Middle frontal gyrus (tissue), 1 donor: ENCODE measurements around the gene LARP4B.

Experiments
- DNase-seq: peaks from one replicate; pipeline ENCODE4 v3.0.0-alpha.2; 2015; ENCODE audit warnings: low spot score; ENCODE audit errors: extremely low spot score

LARP4B gene

DNA sequence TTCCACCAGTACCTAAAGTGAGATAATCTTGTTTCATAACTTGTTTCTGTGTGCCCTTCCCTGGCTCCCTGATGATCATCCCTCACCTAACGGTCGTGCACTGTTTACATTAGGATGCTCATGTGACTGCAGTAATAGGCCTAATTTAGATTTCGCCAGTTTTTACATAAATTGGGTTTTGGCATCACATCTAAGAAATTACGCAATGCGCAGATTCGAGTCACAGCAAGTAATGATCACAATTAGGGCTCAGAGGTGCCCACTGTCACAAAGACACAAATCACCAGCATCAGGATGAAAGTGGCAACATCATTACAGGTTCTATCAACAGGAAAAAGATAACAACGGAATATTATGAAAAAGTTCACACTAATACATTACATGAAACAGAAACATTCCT lies 94.7 kb downstream of the LARP4B start:
- no peak for DNase-seq

DNA sequence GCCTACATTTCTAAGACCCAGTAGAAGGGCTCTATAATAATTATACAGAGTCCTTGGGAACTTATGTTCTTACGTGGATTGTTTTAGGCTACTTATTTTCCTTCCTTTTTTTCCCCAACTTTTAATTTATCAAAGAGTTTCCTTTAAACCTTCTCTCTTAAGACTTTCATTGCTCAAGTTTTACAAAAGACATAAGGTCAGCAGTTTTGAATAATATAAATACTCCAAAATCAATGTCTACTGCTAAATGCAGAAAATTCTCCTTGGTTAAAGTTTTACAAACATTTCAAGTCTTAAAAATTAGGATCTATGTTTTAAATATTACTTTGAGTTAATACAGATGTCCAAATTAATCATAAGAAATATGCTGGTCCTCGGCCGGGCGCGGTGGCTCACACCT lies 97.0 kb downstream of the LARP4B start:
- DNase-seq: no peak

DNA sequence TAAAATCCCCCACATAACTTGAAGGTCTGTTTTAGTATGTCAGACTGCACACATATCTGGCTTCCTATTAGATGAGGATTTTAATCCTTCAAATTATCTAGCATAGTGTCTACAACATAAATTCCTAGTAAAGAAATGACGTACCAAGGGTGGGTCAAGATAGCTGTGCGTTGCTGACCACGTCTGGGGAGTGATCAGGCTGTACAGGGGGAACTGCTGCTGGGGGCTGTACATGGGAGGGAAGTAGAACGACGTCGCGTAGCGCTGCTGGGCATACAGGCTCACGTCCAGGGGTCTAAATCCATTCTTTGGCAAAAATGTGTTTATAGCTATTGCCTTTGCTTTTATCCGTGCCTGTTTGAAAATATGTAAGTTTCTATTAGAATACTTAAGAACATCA lies 102.3 kb downstream of the LARP4B start:
- DNase-seq: no peak

DNA sequence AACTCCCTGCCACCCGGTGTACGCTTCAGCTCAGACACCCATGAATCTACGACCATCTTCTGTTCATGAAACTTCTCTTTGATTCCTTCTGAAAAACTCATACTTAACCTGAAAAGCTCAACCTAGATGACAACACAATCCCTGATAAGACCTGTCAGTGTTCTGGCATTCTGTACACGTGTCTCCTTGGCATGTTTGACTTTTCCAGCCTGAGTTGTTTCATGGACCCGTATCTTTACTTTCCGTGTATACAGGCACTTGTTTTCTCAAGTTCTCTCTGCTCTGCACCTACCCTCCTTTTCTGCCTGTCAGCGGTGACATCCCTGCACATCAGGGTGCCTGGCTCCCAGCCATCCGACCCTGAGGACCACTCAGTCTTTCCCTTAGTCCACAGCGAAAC lies 103.3 kb downstream of the LARP4B start:
- no peak for DNase-seq

DNA sequence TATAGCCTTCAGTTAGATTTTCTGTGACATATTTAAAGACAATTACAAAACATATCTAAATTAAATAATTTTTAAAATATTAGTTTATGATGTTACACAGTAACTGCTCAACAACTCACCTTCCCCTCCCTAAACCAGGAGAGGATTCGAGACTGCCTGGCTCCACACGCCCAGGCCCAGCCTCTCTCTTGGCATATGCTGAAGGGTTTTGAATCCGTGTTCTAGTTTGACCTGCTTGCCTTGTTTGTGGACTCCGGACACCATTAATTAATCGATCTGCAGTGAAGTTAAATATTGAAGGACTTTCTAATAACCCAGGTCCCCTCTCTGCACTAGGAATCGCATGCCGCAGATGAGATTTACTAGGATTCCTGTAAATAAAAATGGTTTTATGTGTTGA lies 106.6 kb downstream of the LARP4B start:
- no peak for DNase-seq

DNA sequence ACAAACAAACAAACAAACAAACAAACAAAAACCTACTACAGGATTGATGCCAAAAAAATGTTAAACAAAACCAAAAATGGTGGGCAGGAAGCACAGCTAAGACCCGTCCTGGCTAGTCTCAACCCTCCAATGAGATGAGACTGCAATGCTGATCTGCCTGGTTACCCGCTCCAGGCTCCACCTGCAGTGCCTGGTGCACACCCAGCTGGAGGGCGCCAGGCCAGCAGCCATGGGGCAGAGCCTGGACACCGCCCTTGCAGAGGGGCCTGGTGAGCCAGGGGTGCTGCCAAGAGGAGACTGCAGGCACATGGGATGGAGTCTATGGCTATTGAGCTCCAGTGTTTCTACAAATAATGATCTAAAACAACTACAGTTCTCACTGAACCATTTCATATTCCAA lies 107.0 kb downstream of the LARP4B start:
- DNase-seq: no peak

DNA sequence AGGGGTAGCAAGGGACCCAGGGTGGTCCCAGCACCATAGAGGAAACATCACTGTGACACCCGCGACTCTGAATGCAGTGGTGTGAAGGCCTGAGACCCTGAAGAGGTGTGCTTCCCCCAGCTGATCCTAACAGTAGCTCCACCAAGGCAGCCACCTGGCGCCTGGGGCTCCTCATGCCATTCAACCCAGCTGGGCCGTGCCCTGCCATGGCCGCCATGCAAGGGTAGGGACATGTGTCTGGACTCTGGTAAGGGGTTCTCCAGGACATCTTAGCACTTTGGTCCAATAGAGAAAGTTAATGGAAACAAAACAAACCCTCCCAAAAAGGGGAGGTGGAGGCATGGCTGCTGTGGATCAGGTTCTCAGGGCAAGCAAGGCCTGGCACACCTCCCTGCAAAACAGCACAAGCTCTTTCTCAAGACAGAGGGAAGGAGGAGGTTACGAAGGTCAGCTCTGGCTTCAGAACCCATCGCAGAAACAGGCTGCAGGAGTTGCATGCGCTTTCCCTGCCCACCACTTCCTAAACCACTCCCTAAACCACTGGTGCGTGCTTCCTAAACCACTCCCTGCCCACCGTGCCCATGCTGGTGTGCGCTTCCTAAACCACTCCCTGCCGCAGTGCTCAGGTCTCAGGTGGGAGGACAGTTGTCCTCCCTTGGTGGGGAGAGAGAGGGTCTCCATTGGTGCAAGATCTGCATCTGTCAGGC lies 108.7 kb downstream of the LARP4B start:
- DNase-seq: no peak

DNA sequence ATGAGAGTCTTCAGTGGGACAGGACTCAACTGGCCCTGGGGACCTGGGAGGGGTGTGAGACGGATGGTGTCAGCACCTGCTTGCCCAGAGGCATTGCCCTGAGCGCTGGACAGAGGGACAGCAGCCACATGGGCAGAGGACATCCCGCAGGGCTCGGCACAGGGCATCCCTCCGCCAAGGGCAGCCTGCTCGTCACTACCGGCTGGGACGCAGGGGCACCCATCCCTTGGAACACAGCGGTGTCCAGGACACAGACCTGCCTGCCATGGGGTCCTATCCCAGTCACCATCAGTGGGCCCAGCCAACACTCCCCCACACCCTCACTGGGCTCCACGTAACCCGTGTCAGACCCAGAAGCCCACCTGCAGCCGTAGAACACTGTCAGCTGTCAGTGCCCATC lies 109.3 kb downstream of the LARP4B start:
- DNase-seq: no peak

DNA sequence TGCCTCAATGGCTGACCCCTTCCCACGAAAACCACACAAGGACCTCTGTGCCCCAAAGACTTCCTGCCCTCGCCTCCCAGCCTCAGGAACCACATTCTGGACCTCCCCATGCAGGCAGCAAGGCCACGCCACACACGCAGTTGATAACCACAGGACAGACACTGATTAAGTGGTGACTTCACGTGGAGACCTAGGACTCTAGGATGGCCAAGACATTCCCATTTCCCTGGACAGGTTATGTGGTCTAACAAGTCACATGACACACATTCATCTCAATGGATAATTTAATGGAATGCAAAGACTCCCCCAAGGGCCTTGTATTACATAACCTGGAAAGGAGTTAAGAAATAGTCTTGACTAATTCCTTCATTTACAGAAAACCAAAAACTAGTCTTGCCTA lies 110.2 kb downstream of the LARP4B start:
- no peak for DNase-seq

DNA sequence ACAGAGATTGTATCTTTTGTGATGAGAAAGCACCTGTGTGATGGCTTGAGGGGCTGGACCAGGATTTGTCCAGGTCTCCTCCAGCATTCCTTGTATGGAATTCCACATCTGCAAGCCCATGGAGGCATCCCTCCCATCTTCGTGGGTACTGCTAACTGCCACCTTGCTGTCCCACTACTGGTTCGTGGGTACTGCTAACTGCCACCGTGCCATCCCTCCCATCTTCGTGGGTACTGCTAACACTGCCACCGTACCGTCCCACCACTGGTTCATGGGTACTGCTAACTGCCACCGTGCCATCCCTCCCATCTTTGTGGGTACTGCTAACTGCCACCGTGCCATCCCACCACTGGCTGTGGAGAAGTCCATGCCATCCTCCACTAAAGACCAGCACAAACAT lies 111.7 kb downstream of the LARP4B start:
- DNase-seq: no peak

DNA sequence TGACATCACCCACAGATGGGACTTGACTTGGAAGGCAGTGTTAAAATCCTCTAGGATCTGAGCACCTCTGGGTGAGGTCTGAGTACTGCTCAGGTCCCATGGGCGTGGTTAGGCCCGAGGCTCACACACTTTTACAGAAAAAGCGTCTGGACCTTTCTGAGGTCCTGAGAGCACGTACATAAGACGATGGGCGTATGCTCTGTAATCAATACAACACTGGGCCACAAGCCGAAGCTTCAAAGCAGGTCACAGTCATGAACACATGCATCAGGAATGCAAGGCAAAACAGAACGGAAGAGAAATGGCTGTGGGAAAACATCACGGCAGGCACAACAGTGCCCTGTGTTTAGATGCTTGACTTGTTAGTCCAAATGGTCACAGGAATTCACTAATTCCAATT lies 112.2 kb downstream of the LARP4B start:
- no peak for DNase-seq

DNA sequence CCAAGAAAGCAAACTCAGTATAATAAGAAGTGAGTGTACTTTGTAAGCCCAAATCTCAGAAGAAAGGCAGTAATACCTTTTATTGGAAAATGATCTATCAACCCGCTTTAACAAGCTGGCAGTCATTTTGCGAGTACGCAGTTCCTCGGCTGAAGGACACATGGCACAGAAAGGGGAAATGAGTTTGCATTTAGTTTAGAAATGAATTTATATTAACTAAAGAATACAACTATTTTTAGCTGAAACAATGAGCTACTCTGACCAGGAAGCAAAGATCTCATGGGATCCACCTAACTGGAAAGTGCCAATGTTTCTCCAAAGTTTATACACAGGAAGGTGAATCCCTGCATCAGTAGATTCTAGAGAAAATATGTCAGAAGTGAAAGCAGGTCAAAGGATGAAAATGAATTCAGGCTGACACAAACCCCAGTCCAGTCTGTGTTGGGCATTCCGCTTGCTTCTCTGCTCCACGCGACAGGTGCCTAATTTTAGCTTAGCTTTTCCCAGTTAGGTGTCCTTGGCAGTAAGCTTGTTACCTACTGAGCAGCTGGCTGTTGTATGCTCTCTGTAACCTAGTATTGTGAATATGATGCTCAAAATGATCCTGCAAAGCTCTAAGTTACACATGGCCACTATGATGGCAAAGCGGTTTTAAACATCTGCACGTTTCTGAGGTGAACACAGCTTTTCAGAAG lies 112.8 kb downstream of the LARP4B start:
- no peak for DNase-seq

DNA sequence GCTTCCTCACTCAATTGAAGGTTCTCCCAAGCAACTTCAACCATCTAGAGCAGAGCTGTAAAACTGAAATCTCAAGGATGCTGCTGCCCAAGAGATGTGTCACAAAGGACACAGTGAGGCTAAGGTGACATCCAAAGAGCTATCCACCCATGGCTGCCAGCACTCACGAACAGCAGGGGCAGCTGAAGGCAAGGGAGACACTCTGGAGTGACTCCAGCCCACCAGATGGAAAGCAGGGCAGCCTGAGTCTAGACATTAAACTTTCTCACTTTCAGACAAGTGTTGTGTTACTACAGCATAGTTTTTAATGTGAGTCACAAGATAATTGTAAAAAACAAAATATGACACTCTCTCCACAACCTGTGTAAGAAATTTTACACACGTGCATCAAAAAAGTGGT lies 113.5 kb downstream of the LARP4B start:
- DNase-seq: no peak

DNA sequence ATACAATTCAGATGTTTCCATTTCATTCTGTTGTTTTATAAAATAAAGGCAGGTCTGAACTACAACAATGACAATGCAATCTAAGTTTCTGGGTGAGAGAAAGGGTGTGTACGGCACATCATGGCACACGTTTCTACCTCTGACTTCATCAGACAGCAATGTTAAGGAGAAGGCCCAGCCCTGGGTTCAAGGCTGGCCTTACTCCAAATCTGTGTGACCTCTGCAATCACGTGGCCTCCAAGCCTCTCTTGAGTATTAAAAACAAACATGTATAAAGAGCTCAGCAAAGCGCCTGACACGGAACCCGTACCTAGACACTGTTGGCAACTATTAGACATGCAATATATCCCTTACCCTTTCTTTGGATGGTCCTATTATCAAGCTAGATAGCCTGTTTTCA lies 114.1 kb downstream of the LARP4B start:
- no peak for DNase-seq

DNA sequence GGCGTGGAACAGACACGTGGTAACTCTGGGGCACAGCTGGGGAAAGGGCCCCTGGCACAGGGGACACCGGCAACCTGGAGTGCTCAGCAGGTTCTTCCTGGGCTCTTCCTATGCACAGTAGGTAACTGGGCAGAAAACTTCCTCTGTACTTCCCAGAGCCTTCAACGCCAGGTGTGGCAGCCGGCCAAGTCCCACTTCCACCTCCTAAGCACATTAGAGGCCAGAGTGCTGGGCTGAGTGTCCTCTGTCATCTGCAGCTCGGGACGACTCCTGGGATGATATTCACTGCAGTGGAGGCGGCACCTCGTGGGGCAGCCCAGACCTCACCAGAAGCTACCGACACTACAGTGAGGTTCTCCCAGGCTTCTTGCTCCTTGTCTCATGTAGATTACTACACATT lies 114.5 kb downstream of the LARP4B start:
- no peak for DNase-seq

DNA sequence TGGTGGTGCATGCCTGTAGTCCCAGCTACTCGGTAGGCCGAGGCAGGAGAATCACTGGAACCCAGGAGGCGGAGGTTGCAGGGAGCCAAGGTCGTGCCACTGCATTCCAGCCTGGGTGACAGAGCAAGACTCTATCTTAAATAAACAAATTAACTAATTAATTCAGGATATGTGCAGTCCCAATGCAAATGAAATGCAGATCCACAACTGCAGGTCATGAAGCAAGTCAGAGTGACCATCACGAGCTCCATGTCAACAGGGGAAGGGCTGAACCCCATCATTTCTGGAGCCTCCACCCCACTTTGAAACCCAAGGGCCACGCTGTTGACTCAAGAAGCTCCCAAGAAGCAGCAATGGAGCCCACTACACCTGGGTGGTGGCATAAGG lies 115.4 kb downstream of the LARP4B start:
- no peak for DNase-seq

DNA sequence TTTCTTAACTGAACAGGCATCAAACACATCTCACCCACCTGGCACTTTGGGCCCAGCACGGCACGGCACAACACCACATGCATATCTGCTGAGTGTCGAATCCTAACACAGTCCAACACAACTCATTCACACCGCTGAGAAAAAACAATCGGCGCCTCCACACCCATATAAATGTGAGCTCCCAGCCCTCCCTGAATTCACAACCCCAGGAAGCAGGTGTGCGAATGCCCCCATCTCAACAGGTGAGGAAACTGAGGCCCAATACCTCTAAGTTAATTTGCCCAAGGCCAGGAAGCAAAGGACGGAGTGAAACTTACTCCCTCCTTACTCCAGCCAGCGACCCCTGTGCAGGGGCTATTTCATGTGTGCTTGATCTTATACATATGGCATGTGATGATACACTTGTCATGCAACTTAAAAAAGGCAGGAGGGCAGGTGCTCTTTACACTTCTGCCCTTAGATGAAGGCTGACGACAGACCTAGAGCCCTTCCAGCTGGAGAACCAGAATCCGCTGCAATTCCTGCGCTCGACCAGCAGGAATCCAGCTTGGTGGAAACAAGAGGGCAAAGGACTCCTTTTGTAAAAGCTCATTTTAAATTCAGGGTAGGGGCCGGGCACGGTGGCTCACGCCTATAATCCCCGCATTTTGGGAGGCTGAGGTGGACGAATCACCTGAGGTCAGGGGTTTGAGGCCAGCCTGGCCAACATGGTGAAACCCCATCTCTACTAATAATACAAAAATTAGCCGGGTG lies 116.0 kb downstream of the LARP4B start:
- no peak for DNase-seq

DNA sequence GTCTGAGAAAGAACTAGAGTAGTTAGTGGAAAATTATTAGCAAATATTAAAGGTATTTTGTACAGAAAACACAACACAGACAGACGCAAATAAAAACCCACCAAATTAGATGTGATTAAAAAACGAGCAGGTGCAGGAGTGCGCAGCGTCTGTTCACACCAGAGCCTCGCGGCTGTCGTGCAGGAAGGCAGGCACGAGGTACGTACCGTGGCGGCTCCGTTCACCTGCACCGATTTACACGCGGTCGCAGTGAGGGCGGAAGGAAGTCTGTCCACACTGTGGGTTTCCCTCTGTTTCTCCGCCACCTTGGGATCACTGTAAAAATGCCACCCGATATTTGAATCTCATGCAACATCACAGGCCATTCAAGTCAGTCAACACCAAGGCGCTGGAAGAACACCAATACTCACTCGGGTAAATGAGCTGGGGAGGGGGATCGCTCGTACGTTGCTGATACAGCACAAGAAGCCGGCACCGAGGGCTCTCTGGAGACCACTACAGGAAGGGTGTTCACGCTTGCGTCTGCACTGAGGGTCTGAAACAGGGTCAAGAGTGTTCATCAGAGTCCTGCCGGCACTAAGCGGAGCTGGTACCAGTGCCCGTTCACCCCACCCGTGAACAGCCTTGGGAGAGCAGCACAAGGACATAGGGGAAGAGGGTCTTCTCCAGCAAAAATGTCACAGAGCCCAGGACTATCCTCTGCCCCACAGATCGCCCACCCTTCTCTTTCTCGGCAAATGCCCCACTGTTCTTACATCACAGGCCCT lies 116.8 kb downstream of the LARP4B start:
- no peak for DNase-seq

DNA sequence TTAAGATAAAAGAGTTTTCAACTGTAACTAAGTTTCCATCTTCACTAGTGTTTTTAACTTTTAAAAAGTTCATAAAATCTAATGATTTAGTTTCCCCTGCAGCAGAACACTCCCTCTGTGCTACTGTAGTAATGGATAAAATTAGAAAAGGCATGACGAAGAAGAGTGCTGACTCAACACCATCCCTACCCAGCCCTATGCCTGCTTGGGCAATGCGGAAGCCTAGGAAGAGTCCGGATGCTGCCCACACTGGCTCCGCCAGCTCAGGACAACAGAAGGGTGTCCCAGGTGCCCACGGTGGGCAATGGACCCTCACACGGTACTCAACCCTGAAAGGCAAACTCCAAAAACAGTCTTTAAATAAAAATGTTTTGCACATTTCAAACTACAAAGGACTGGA lies 118.2 kb downstream of the LARP4B start:
- no peak for DNase-seq

DNA sequence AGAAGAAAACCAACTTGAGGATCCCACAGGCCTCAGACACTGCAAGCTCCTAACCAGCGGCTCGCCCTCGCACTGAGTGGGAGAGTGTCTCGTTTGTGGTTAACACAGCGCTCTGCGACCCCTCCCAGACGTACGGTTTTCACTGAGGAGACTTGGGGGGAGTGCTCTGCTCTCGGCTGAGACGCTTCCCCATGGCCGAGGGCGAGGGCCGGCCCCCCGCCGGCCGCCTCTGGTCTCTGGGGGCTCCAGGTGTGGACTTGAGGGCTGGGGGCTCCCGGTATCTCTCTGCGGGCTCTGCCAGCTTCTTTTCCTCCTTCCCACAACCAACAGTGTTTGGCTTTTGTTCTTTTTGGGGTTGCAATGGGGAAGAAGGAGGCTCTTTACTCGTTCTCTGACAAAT lies 118.7 kb downstream of the LARP4B start:
- DNase-seq: no peak

DNA sequence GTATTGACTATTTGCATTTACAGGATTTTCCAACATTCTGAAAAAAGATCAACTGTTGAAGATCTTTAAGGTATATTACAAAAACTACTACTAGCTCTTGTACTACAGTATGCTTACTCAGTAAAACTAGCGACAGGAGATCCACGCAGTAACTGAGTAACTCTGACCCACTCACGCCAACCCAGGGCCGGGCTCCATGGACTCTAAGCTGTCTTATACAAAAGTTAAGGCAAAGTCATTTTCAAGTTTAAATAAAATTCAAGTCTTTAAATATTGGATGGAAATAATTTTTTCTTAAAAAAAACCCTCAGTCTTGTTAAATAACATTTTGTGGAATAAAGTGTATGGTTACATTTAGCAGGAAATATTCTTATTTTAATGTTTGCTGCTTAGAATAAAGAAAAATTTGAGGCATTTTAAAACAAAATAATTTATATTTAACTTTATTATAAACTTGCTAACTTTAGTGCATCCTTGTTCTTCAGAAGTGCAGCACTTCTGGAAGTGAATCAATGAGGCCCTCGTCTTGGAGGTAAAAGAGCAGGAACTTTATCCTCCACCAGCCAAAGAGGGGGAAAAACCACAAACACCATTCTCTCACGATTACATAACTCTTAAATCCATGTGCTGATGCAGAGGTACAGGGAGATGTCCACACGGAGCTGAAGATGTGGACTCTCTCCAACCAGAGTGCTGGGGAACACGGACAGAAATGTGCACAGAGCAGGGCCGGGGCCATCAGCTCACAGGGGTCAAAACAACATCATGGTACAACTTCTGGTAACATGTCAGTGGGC lies 119.9 kb downstream of the LARP4B start:
- DNase-seq: no peak
